ENCODE data around the gene RERE.

DNA sequence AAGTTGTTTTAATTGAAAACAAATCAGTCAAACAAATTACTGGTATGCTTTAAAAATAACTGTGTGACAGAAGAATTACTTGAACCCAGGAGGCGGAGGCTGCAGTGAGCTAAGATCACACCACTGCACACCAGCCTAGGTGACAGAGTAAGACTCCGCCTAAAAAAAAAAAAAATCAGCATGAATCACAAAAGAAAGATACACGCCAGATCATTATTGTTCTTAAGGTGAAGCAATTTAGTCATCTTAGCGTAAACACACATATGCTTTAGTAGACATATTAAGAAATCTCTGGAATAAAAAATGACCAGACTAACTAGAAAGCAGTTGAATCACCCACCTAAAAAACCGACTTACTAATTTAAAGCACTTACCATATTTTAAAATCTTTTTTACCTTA is 20.2 kb downstream of the RERE start:
- TF ChIP-seq POLR2A (IDR thresholded peaks at IDR 0.05), result no peak
- TF ChIP-seq, protein P1, sequence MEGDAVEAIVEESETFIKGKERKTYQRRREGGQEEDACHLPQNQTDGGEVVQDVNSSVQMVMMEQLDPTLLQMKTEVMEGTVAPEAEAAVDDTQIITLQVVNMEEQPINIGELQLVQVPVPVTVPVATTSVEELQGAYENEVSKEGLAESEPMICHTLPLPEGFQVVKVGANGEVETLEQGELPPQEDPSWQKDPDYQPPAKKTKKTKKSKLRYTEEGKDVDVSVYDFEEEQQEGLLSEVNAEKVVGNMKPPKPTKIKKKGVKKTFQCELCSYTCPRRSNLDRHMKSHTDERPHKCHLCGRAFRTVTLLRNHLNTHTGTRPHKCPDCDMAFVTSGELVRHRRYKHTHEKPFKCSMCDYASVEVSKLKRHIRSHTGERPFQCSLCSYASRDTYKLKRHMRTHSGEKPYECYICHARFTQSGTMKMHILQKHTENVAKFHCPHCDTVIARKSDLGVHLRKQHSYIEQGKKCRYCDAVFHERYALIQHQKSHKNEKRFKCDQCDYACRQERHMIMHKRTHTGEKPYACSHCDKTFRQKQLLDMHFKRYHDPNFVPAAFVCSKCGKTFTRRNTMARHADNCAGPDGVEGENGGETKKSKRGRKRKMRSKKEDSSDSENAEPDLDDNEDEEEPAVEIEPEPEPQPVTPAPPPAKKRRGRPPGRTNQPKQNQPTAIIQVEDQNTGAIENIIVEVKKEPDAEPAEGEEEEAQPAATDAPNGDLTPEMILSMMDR (IDR thresholded peaks at IDR 0.05), result no peak
